Esophagus mucosa (tissue), 1 donor: ENCODE data around the gene MLLT3. TPM values are rescaled to one million over a fixed set of nuclear protein-coding genes. Genes with fewer than 3 reads are reported as not detected.
"Not testable (repeated sequence)": the region's sequence is repeated elsewhere in the genome, so short reads cannot be mapped to it uniquely, and the experiment has no call there.

Experiments
- ATAC-seq: fragments of 200-7000 bp; cut with Tn5 transposase; one replicate; pipeline ENCODE4 v1.9.1; 2020
- total RNA-seq: library from RNA; stranded (reverse); gene quantifications from one replicate; pipeline ENCODE4 v1.2.4, GENCODE V29; 2023
- donor health status: DM: yes; HTN: yes; CAD: no.

The MLLT3 gene
- total RNA-seq, result 7.9 TPM

- peak; percentile 96 for ATAC-seq
These were observed at the start of gene MLLT3 for GRCh38 chr9:20622330-20623020. Gene MLLT3, minus strand, starts transcription at chr9:20622499.

- ATAC-seq, result no peak
These were observed 49.3 kb upstream of the MLLT3 start for GRCh38 chr9:20671635-20672034.

- ATAC-seq, result no peak
These were observed 48.1 kb upstream of the MLLT3 start for GRCh38 chr9:20670395-20670794.

- ATAC-seq, result no peak
These were observed 42.2 kb upstream of the MLLT3 start for GRCh38 chr9:20664501-20664900.

- ATAC-seq, result no peak
These were observed 40.8 kb upstream of the MLLT3 start for GRCh38 chr9:20663133-20663532.

GRCh38 chr9:20662156-20662555, 39.9 kb upstream of the MLLT3 start:
- ATAC-seq, result no peak

GRCh38 chr9:20659474-20659967, 37.2 kb upstream of the MLLT3 start:
- no peak for ATAC-seq

- ATAC-seq, result peak; percentile 52
These were observed 36.6 kb upstream of the MLLT3 start for GRCh38 chr9:20658677-20659473.

GRCh38 chr9:20658246-20658667, 36.0 kb upstream of the MLLT3 start:
- ATAC-seq, result not testable (repeated sequence)

GRCh38 chr9:20651939-20652338, 29.6 kb upstream of the MLLT3 start:
- no peak for ATAC-seq

GRCh38 chr9:20650750-20651299, 28.5 kb upstream of the MLLT3 start:
- no peak for ATAC-seq

GRCh38 chr9:20650313-20650712, 28.0 kb upstream of the MLLT3 start:
- ATAC-seq, result no peak

GRCh38 chr9:20649381-20649780, 27.1 kb upstream of the MLLT3 start:
- no peak for ATAC-seq

- no peak for ATAC-seq
These were observed 24.4 kb upstream of the MLLT3 start for GRCh38 chr9:20646656-20647055.

- ATAC-seq, result no peak
These were observed 21.4 kb upstream of the MLLT3 start for GRCh38 chr9:20643660-20644059.

GRCh38 chr9:20642045-20642444, 19.7 kb upstream of the MLLT3 start:
- no peak for ATAC-seq

GRCh38 chr9:20640331-20641187, 18.3 kb upstream of the MLLT3 start:
- peak; percentile 45 for ATAC-seq

- ATAC-seq, result no peak
These were observed 14.7 kb upstream of the MLLT3 start for GRCh38 chr9:20636888-20637440.

GRCh38 chr9:20634895-20635294, 12.6 kb upstream of the MLLT3 start:
- no peak for ATAC-seq

- no peak for ATAC-seq
These were observed 10.4 kb upstream of the MLLT3 start for GRCh38 chr9:20632705-20633104.

- ATAC-seq, result no peak
These were observed 8.1 kb upstream of the MLLT3 start for GRCh38 chr9:20630241-20630943.

GRCh38 chr9:20625003-20625349, 2.7 kb upstream of the MLLT3 start:
- ATAC-seq, result no peak
